Liver (tissue), 9 donors: ENCODE data around the gene FGF14. TPM values are rescaled to one million over a fixed set of nuclear protein-coding genes. Genes with fewer than 3 reads are reported as not detected.

ENCODE experiments used
- DNase-seq: peaks from one replicate; pipeline ENCODE4 v3.0.0-alpha.2; 2017; ENCODE audit warnings: low spot score
- H3K27ac ChIP-seq, 2 donors: one replicate each; pipeline ENCODE4 v1.7.0; 2013; ENCODE audit warnings: inconsistent platforms in 2 of 2, low read length in 2 of 2, control low read depth in 1 of 2, low read depth in 1 of 2, mild to moderate bottlenecking in 1 of 2
- H3K27me3 ChIP-seq, 4 donors: one replicate each; pipeline versions ENCODE4 v1.6.1 to v1.7.0; 2013; ENCODE audit warnings: low read length in 3 of 4, inconsistent platforms in 1 of 4, mild to moderate bottlenecking in 1 of 4, moderate library complexity in 1 of 4; ENCODE audit not compliant: control insufficient read depth in 4 of 4, insufficient read depth in 4 of 4
- H3K36me3 ChIP-seq, 4 donors: one replicate each; pipeline versions ENCODE4 v1.6.1 to v1.7.0; 2013; ENCODE audit warnings: low read length in 3 of 4, mild to moderate bottlenecking in 3 of 4, low read depth in 1 of 4, moderate library complexity in 1 of 4; ENCODE audit not compliant: control insufficient read depth in 4 of 4, insufficient read depth in 3 of 4
- H3K4me1 ChIP-seq, 4 donors: one replicate each; pipeline versions ENCODE4 v1.6.1 to v1.7.0; 2013; ENCODE audit warnings: low read length in 3 of 4, mild to moderate bottlenecking in 3 of 4, moderate library complexity in 1 of 4; ENCODE audit not compliant: control insufficient read depth in 4 of 4, insufficient read depth in 4 of 4
- H3K4me3 ChIP-seq, 3 donors: one replicate each; pipeline versions ENCODE4 v1.6.1 to v1.7.0; 2013; ENCODE audit warnings: low read length in 3 of 3, control low read depth in 1 of 3, low read depth in 1 of 3, mild to moderate bottlenecking in 1 of 3
- H3K9ac ChIP-seq, 2 donors: one replicate each; pipeline ENCODE4 v1.7.0; 2013; ENCODE audit warnings: low read length in 2 of 2, mild to moderate bottlenecking in 2 of 2, moderate library complexity in 2 of 2, control low read depth in 1 of 2, low read depth in 1 of 2
- H3K9me3 ChIP-seq, 4 donors: one replicate each; pipeline versions ENCODE4 v1.6.1 to v1.7.0; 2013; ENCODE audit warnings: low read length in 3 of 4; ENCODE audit not compliant: control insufficient read depth in 4 of 4
- ATF3 ChIP-seq: IDR thresholded peaks from 2 replicates; pipeline ENCODE4 v1.6.1; 2016; ENCODE audit warnings: antibody characterized with exemption
- CTCF ChIP-seq: fragments of 150-350 bp; IDR thresholded peaks from 2 replicates; pipeline ENCODE4 v1.5.1; 2017; ENCODE audit warnings: improper control_type of control experiment, low read depth, low read length; ENCODE audit not compliant: missing input control
- EGR1 ChIP-seq, 2 donors: IDR thresholded peaks; 2 replicates each; pipeline ENCODE4 v1.6.1; 2016 to 2018; ENCODE audit warnings: antibody characterized with exemption in 2 of 2, low read depth in 2 of 2
- FOXA1 ChIP-seq: IDR thresholded peaks from 2 replicates; pipeline ENCODE4 v1.6.1; 2016; ENCODE audit warnings: antibody characterized with exemption
- FOXA2 ChIP-seq: IDR thresholded peaks from 2 replicates; pipeline ENCODE4 v1.6.1; 2016; ENCODE audit warnings: antibody characterized with exemption
- GABPA ChIP-seq, 2 donors: IDR thresholded peaks in 1 of 2; conservative IDR thresholded peaks in 1 of 2; 2 replicates each; pipeline ENCODE4 v1.6.1; 2016; ENCODE audit warnings: antibody characterized with exemption in 2 of 2, mild to moderate bottlenecking in 1 of 2, moderate library complexity in 1 of 2
- HNF4A ChIP-seq, 2 donors: conservative IDR thresholded peaks; 2 replicates each; pipeline ENCODE4 v1.6.1; 2016; ENCODE audit warnings: antibody characterized with exemption in 2 of 2, mild to moderate bottlenecking in 2 of 2
- HNF4G ChIP-seq: IDR thresholded peaks from 2 replicates; pipeline ENCODE4 v1.6.1; 2016; ENCODE audit warnings: antibody characterized with exemption
- JUND ChIP-seq, 2 donors: IDR thresholded peaks; 2 replicates each; pipeline ENCODE4 v1.6.1; 2016; ENCODE audit warnings: antibody characterized with exemption in 2 of 2
- MAX ChIP-seq: IDR thresholded peaks from 2 replicates; pipeline ENCODE4 v1.6.1; 2016; ENCODE audit warnings: antibody characterized with exemption
- NR2F2 ChIP-seq: IDR thresholded peaks from 2 replicates; pipeline ENCODE4 v1.6.1; 2016; ENCODE audit warnings: antibody characterized with exemption
- RAD21 ChIP-seq, 2 donors: IDR thresholded peaks; 2 replicates each; pipeline ENCODE4 v1.6.1; 2016; ENCODE audit warnings: antibody characterized with exemption in 2 of 2, mild to moderate bottlenecking in 2 of 2
- REST ChIP-seq: IDR thresholded peaks from 2 replicates; pipeline ENCODE4 v1.6.1; 2016; ENCODE audit warnings: antibody characterized with exemption, mild to moderate bottlenecking
- RXRA ChIP-seq, 2 donors: IDR thresholded peaks; 2 replicates each; pipeline ENCODE4 v1.6.1; 2017 to 2018; ENCODE audit warnings: antibody characterized with exemption in 2 of 2, mild to moderate bottlenecking in 1 of 2
- SP1 ChIP-seq: IDR thresholded peaks from 2 replicates; pipeline ENCODE4 v1.6.1; 2018; ENCODE audit warnings: antibody characterized with exemption, mild to moderate bottlenecking
- TAF1 ChIP-seq: conservative IDR thresholded peaks from 2 replicates; pipeline ENCODE4 v1.6.1; 2016; ENCODE audit warnings: antibody characterized with exemption, mild to moderate bottlenecking
- YY1 ChIP-seq: IDR thresholded peaks from 2 replicates; pipeline ENCODE4 v1.6.1; 2016; ENCODE audit warnings: antibody characterized with exemption, mild to moderate bottlenecking
- ZBTB33 ChIP-seq: IDR thresholded peaks from 2 replicates; pipeline ENCODE4 v1.6.1; 2016; ENCODE audit warnings: antibody characterized with exemption
- WGBS: extraction: QIAGEN DNeasy Blood & Tissue Kit; methylation state at CpG from one replicate; pipeline ENCODE4 v1.1.7; 2013; 5-methylcytosine and 5-hydroxymethylcytosine counted together
- polyA plus RNA-seq, 2 donors: library from polyadenylated mRNA; stranded (reverse) in 1 of 2; unstranded in 1 of 2; fragments of 200-250 nt in 1 of 2; fragments of >200 nt in 1 of 2; fragmentation: Nextera tagmentation in 1 of 2; extraction: Ambion mirVana in 1 of 2; gene quantifications; one replicate each; pipeline versions ENCODE4 v1.2.1 to v1.2.3, GENCODE V29; 2013 to 2015
- total RNA-seq, 2 donors: library from RNA; depleted of rRNA; stranded (reverse); fragments of >200 nt; gene quantifications; one replicate each; pipeline ENCODE4 v1.2.3, GENCODE V29; 2014
- donor health status: healthy.
- donor health status: healthy.
- donor health status: healthy.
- donor health status: healthy.
- donor health status: healthy.

FGF14 gene
- total and polyA plus RNA-seq, 4 donors, result 0.05 to 3.3 (median 1.0) TPM

GRCh38 chr13:102198418-102199311, 203.2 kb downstream of the FGF14 start:
- H3K9ac ChIP-seq, result no peak overlapping the region
- H3K27me3 ChIP-seq, result no peaks in the 10 kb centered on the region
- peaks cover 0 to 12% (median 8%) of the 10 kb centered on the region in 4 donors for H3K4me1 ChIP-seq
- TF ChIP-seq FOXA2 (peak; percentile 35), EGR1 (IDR thresholded peaks at IDR 0.05; ENCODE audit: low read depth in 2 of 2) (peak in 1 of 2 donors; percentile 31), NR2F2 (no peak), TAF1 (no peak), HNF4G (no peak), REST (no peak), YY1 (peak; percentile 33), CTCF (no peak), GABPA (IDR thresholded peaks at IDR 0.05 in 1 of 2, conservative IDR thresholded peaks at IDR 0.05 in 1 of 2) (no peak), JUND (IDR thresholded peaks at IDR 0.05) (peak; percentile 39 to 80), ATF3 (no peak), RXRA (IDR thresholded peaks at IDR 0.05) (peak in 1 of 2 donors; percentile 34), HNF4A (conservative IDR thresholded peaks at IDR 0.05) (peak; percentile 46 to 64), ZBTB33 (no peak), FOXA1 (no peak), RAD21 (IDR thresholded peaks at IDR 0.05) (peak; percentile 9 to 21), SP1 (peak; percentile 41), MAX (no peak)
- WGBS, result 50% methylated on average over 7 of the region's 7 CpGs
- DNase-seq, result no peak
- no peaks in the 10 kb centered on the region for H3K36me3 ChIP-seq
- H3K27ac ChIP-seq, result peak overlapping the region; percentile 75 to 77
- H3K9me3 ChIP-seq, result no peaks in the 10 kb centered on the region
- H3K4me3 ChIP-seq, result no peak overlapping the region
